Astrocyte of the hippocampus (primary cell): ENCODE data around the gene SYT7.

Experiments
- DNase-seq: peaks from one replicate; pipeline ENCODE4 v3.0.0; 2011; ENCODE audit warnings: low read depth, low spot score

Gene SYT7

DNA sequence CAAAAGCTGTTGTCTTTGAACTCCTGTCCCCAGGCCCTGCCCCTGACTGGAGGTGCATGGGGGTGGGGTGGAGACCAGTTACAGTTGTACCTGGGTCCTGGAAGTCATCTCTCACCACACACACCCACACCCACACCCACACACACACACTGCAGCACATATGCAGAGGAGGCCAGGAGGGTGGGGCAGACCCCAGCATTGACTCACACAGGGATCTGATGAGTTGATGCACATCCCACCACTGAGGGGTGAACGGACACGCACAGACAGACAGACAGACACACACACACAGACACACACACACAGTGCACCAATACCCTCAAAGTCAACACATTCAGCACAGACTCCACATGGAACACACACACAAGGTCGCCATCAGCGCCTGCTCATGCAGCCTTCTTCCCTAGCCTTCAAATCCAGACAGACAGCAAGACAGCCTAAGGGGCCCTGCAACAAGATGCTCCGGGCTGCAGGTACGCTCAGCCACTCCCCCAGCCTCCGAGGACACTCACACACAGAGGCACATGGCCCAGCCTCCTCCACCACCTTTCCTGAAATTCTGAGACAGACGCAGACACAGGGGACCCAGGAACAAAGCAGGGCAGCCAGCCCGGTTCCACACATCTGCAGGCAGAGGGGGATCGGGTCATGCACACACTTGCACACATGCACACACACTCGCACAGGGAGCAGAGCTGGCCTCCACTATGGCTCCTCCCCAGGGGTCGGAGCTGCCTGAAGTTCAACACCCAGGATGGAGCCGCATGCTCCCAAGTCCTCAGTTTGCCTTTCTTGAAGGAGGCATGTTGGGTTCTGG lies 26.5 kb downstream of the SYT7 start:
- DNase-seq = no peak

DNA sequence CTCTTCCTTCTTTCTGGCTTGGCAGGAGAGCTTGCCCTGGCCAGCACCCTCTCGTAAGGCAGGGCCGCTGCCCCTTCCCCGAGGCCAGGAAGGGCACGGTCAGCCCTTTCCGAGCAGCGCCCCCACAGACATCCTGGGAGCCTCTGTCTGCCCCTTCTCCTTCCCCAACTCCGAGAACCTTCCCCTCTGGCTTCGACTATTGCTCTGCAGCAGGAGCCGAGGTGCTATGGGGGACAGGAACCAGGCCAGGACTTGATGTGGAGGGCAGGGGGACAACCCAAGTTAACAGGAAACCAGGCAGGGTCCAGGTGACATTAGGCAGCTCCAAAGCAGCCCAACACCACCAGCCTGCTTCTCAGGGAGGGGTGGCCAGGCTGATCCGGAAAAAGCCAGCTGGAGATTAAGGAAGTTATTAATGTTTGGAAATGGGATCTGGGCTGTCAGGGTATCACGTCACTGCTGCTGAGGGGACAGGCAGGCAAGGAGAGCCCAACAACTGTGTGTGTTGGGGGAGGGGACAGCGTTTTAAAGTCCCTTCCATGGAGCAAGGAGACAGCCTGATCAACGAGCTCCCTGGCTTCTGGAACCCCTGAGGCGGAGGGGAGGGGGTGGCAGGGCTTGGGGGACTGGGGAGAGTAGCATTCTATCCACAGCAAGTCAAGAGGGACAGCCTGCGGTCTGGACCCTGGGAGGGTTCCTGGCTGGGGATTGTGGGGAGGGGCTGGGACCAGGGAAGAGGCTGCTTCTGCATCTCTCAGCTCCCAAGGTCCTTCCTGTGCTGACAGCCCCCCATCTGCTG lies 27.3 kb downstream of the SYT7 start:
- DNase-seq = no peak

DNA sequence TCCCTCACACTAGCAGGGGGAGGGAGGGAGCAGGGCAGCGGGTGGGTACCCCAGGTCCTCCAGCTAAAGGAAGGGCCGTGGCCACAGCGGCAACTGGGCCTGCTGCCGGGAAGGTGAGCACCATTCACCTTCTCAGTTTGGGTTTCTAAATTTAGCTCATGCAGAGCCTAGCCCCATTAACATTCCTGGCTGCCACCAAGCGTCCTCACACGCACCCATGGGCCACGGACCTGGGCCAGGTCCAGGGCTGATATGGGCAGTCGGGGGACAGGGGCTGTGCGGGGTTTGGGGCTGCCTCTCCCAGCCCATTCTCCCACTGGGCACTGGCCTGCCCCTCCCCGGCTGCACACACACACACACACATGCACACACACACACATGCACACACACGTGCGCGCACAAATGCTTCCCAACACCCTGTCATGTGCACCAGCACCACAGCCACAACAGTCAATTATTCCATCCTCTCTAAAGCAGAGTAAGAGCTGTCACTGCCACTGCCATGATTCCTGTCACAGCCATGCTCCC lies 28.7 kb downstream of the SYT7 start:
- no peak for DNase-seq

DNA sequence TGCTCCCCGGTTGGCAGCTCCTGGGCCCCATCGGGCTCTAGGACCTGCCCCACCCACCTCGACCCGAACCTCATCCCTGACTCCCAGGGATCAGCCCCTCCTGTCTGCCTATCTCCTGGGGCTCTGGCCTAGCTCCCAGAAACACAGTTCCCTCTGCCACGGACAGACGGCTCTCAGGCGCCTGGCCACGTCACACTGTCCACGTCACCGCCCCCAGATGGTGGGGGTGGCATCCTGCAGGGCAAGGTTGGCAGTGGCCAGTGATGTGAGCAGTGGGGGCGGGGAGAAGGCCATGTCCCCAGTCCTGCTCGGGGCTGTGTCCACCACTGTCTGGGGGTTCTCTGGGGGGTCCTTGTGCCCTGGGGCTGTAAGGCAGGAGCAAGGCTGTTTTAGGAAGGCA lies 29.2 kb downstream of the SYT7 start:
- DNase-seq = peak; percentile 39

DNA sequence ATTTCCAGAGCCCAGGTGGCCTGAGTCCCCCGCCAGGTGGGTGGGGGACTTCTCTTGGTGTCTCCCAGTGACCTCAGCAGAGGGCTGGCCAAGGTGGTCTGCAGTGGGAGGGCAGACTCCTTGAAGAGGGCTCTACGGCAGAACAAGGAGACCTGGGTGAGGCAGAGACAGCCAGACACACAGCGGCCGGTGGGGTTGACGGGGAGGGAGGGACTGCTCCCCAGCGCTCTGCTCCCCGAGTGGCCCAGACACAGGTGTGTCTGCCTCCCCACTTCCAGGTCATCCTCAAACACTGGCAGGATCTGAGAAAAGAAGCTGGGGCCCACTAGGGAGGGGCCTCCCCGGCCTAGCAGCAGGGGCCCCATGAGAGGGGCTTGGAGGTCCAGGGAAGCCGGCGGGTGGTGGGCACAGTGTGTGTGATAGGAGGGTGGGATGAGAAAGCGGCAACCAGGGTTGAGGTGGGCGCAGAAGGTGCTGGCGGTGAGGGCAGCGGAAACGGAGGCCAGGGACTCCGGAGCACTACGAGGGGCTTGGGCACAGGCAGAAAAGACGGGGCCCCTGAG lies 30.1 kb downstream of the SYT7 start:
- DNase-seq = no peak

DNA sequence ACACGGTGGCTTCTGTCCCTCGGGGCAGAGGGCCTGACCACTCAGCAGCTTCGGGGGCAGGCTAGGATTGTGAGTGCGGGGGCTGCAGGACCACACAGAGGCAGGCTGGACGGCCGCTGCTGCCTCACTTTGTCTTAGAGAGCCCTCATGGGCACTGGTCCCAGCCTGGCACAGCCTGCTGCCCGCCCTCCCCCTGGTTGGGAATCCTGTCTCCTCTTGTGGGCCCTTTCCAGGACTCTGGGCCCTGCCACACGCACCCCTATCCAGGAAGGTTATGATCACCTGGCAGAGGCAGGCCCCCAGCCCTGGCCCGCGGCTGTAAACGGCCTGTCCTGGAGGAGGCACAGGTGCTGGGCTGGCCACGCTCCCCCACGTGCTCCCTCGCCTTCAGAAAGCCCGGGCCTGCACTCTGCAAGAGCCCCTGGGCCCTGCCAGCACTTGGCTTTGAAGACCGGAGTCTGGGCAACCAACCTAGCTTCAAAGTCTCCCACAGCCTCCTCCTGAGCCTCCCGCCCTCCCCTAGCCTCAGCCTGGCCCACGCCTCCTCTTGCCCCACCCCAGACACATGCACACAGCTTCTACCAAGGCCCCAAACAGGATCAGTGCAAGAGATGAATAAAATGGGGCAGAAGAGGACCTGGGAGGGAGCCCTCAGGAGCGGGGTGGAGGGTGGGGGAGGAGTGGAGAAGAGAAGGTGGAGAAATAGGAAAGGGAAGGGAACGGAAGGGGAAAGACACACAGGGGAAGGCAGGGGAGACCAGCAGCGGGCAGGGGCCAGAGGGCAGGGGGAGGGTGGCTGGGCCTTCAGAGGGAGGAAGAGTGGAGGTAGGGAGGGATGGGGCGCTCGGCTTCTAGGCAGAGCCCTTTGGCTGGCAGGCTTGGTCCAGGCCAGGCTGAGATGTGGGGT lies 31.0 kb downstream of the SYT7 start:
- no peak for DNase-seq

DNA sequence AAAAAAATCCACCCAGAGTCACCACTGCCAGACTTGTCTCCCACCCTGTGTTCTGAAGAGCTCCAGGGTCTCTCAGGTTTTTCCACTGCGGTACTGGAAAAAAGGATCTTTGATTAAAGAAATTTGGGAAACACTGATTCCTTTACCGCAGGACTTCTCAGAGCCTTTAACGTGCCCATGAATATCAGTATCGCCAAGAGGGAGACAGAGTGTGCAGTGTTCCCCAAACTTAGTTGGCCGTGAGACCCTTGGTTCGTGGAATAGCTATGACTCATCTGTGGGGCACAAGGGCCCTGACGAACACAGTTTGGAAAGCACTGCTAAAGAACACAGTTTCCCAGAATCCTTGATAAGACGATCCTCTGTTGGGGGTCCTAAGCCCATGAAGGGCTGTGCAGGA lies 31.7 kb downstream of the SYT7 start:
- DNase-seq = no peak

DNA sequence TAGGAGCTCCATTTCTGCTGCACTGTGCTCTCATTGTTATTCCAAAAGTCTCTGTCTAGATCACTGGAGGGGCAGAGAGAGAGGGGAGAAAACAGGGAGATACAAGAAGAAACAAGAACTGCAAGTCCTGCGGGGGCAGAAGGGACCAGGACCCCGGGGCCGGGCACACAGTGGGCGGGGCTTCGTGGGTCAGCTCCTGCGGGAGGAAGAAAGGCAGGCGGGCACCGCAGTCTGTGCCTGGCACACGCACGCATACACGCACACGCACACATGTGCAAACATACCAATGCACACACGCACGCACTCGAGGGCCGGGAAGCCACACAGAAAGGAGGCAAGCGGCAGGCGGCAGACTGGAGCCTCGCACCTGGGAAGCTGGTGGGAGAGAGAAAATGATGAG lies 33.6 kb downstream of the SYT7 start:
- no peak for DNase-seq

DNA sequence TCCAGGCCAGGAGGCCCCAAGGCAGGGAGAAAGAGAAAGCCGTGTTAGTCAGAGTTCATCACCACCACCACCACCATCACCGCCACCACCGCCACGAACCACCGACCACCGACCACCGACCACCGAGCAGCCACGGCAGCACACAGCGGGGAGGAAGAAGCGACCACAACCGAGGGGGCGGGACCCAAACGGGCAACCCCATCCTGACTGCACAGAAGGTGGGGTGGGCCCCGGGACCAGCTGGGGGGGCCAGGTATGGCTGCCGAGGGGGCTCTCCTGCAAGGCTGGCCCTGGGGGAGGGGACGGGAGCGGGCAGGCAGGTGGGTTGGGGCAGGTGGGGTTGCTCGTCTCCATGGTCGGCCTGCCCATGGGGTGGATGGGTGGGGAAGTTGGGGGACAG lies 34.2 kb downstream of the SYT7 start:
- no peak for DNase-seq

DNA sequence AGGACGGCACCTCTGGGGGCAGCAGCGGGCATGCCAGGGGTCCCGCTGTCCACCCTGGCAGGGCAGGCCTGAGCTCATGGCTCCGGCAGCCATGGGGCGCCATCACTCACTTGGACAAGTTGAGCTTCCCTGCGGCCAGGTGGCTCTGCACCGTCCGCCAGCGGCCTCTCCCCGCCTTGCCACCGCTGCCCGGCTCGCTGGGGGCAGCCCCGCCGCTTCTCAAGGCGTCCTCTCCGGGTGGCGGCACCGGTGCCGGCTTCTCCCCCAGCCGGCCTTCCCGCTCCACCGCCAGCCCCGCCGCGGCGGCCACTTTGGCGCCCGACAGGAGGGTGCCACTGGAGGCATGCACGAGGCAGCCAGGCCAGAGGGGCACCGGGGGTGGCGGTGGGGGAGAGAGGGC lies 35.0 kb downstream of the SYT7 start:
- no peak for DNase-seq

DNA sequence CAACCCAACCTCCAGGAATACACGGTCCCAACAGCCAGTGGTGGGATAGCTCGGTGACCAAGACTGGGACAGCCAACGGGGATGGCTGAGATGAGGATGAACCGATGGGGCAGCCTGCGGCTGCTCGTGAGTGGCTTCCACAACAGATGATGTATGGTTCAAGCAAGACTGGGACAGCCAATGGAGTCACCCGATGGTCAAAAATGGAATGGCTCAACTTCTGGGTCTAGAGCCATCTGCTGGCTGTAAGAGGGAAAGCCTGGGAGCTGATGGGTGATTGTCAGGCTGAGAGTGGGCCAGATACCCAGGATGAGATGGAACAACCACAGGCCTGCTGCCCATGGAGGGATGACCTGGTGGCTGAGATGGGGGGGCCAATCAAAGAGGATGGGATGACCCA lies 35.5 kb downstream of the SYT7 start:
- DNase-seq = no peak

DNA sequence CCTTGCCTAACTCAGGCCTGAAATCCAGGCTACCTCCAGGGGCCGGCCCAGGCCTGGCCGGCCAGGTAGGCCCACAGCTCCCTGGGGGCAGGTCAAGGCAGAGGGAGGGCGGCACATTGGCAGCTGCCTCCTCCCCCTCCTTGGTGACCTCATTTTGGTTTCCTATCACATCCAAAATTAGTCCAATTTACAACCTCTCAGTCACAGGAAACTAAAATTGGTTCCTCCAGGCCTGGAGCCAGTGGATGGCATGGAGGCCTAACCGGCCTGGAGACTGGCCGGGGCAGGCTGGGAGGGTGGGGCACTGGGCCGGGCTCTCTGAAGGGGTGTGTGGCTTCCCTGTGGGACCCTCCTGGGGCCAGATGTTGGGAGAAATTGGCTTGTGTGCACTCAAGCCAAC lies 36.4 kb downstream of the SYT7 start:
- no peak for DNase-seq

DNA sequence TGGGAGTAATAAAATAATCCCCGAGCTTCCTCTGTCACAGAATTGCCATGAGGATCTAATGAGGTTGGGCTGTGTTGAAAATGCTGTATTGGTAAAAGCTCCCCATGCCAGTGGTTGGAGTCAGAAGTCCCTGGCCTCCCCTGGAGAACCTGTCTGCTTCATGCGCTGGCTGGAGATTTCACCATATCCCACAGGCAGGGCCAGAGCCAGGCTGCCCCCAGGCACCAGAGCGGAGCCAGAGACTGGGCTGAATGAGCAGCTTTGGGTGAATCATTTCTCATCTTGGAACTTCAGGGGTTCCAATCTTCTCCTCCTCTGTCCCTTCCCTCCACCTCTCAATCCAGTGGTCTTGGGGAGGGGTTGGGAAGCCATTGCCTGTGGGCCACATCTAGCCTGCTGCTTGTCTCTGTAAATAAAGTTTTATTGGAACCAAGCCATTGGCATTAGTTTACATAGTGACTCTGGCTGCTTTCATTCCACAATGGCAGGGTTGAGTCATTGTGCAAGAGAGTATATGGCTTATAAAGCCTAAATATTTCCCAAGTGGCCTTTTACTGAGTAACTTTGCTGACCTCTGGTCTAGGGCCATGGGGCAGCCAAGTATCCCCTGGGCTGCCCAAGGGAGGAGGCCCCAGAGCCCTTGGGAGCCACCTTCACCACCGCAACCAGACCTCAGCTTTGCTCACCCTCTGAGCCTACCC lies 37.1 kb downstream of the SYT7 start:
- DNase-seq = no peak

DNA sequence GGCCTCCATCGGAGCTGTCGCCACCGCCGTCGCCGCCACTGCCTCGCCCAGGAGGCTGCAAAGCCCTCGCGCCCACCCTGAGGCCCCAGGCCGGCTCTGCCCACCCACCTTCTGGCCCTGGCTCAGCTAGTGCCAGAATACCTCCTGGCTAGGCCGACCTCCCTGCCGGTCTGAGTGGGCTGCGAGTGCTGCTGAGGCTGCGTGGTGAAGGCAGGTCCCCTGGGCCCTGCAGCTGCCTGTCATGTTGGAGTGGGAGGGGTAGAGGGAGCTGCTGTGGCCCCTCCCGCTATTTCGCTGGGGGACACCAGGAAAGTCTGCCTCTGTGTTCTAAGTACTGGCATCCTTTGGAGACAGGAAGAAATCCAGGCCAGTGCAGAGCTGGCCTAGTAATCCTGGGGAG lies 38.2 kb downstream of the SYT7 start:
- no peak for DNase-seq

DNA sequence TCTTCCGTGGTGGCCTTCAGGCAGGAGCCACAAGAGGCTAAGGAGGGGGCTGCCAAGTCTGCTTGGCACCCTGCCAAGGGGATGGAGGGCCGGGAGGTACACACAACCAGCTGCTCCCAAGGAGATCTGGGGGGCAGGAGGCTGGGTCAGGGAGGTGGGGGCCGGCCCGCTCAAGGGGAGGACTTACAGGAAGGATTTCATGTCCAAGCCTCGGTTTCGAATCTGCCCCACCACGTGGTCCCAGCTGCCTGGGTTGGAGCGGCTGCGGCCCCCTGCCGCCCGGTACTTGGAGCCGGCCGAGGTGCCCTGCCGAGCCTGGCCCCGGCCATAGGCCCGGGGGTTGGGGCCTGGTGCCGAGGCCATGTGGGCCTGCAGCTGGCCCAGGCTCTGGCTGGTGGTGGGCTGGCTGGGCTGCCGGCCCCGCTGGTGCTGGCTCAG lies 38.8 kb downstream of the SYT7 start:
- DNase-seq = no peak

DNA sequence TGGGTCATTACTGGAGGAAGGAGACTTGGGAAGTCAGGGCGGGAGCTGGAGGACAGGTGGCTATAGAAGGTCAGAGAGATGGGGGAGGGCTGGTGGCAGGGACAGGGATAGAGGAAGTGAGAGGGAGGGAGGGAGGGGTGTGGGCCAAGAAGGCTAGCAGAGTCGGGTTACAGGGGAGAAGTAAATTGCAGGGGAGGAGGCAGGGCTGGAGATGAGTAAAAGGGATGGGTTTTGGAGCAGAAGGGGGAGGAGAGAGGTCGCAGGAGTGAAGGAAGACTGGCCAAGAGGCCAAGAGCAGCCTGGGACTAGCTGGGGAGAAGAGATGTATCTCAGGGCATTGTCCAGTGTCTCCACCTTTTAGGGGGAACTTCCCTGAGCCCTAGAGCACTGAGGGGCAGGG lies 39.3 kb downstream of the SYT7 start:
- DNase-seq = no peak

DNA sequence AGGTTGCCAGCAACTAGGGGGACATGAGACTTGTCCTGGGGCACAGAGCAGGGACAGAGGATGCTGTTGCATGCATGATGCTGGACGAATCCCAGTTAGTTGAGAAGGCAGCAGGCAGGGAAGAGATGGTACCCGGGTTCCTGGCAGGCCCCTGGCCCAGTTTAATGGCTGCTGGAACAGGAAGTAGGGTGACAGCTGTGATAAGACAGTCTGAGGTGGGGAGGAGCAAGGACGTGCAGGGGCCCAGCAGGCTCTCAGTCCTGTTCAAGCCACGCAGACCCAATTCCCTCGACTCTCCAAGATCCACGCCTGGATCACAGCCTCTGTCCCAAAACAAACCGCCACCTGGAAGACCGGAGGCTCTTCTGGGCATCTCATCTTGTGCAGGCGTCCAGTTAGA lies 40.3 kb downstream of the SYT7 start:
- no peak for DNase-seq

DNA sequence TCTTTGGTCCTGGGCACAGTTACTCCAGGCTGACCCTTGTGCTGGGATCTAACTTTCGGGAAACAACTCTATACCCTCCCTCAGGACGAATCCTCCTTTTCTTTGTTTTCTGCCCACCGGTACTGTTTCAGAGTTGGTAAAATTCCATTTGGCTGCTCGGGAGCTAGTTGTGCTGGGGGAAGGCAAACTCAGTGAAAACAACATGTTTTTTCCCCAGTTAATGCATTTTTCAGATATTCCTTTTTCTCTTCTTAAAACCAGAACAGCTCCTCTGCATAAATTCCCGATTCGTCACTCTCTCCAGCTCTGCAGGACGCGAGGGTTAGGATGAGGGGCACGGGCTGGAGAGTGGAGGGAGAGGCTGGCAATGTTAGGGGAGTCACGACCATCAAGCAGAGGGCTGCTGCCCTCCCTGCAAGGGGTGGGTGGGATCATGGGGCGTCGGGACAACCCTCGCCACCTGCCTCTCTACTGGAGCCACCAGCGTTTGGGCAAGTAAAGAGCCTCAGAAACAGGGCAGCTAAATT lies 41.0 kb downstream of the SYT7 start:
- no peak for DNase-seq

DNA sequence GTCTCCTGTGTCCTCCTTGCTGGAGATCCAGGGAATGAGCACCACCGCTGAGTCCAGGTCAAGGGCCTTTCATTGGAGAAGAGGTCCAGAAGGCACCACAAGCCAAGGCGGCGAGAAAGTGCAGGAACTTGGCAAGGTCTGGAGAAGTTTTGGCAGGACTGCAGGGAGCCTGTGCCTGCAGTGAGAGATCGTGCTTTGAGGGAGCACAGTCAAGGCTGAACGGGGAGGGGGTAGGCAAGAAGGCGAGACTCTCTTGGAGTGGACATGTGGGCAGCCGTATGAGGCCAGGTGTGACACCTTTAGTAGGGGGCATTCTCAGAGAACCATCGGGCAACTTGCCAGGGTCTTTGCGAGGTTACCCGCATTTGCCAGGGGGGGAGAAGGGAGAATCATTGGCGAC lies 41.9 kb downstream of the SYT7 start:
- no peak for DNase-seq

DNA sequence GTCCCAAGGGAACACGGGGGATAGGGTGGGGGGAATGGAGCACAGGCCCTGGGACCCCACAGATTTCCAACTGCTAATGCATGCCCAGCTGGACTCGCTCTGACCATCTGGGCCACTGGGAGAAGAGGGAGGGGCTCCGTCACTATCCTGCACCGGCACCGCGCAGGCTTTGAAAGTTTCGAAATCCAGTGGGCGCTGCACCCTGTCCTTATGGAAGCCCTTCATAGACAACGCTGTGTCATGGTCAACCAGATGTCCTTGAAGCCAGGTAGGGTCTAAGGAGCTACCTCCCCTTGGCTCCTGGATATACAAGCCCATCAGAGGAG lies 42.3 kb downstream of the SYT7 start:
- no peak for DNase-seq

DNA sequence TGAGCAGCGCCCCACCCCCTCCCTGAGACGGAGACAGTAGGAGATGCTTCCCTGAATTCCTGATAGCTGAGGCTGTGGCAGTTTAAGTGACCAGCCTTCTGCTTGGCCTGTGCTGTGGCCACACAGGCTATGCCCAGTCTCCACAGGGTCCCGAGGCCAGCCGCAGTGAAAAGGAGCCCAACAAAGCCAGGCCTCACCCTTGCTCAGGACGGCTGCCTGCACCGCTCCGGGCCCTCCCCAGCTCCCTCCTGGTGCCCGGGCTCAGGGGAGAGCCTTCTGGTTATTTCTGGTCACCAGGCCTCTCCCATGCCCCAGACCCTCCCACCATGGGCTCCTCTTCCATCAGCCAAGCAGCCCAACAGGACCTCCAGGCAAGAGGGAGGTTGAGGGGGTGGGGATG lies 43.5 kb downstream of the SYT7 start:
- DNase-seq = no peak
